RPMI8226 (cell line): ENCODE measurements around the gene SLC46A3.
A peak's percentile ranks its signal among the peaks of the same experiment; 100 is the strongest.

Experiments used
- DNase-seq: peaks from one replicate; pipeline ENCODE4 v3.0.0-alpha.2; 2015

Gene SLC46A3

DNA sequence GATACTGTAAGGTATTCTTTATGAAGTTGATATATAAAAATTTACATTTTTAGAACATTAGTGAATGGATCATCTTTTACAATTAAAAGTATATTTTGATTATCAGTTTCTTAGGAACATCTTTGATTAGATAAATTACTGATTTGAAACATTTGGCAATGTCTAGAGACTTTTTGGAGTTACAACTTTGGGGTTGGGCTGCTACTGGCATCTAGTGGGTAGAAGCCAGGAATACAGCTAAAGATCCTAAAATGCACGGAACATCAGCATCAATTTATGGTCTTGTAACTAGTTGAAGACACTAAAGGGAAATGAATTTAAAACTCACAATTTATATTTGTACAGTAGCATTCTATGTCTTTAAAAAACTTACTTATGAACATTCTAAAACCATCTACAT is 40.0 kb downstream of the SLC46A3 start:
- DNase-seq: no peak

- no peak for DNase-seq
Observed at GRCh38 chr13:28671126-28671792, 47.5 kb downstream of the SLC46A3 start.

DNA sequence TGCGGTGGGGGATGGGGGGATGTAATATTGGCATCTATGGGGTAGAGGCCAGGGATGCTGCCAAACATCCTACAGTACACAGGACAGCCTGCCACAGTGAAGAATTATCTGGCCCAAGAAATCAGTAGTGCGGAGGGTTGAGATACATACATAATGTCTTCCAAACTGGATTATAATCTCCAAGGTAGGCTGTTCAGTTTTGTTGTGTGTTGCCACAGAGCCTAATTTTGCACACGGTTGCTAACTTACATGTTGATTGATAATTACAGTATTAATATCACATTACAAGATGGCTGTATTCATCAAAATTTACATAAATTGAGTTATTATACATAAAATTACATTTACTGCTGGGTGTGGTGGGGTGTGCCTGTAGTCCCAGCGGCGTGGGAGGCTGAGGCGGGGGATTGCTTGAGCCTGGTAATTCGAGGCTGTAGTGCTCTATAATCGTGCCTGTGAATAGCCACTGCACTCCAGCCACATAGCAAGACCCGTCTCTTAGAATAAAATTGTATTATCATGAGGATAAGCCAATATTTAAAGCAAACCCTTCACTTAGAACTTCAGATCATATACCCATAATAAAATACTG is 51.8 kb downstream of the SLC46A3 start:
- DNase-seq: no peak

DNA sequence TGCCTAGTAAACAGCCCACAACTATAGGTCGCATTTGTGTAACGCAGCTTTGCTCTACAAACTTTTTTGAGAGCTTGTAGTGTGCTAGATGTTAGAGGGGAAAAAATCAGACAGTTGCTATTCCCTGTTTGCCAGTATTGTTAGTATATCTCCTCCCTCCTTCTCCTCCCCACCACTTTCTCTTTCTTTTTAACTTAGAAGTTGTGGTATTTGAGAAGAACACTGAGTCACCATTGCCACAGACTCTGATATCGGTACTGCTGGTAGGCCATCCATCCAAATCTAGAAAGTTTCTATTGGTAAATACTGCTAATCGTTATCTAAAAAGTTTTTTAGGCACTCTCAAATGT is 59.2 kb downstream of the SLC46A3 start:
- peak; percentile 3 for DNase-seq

DNA sequence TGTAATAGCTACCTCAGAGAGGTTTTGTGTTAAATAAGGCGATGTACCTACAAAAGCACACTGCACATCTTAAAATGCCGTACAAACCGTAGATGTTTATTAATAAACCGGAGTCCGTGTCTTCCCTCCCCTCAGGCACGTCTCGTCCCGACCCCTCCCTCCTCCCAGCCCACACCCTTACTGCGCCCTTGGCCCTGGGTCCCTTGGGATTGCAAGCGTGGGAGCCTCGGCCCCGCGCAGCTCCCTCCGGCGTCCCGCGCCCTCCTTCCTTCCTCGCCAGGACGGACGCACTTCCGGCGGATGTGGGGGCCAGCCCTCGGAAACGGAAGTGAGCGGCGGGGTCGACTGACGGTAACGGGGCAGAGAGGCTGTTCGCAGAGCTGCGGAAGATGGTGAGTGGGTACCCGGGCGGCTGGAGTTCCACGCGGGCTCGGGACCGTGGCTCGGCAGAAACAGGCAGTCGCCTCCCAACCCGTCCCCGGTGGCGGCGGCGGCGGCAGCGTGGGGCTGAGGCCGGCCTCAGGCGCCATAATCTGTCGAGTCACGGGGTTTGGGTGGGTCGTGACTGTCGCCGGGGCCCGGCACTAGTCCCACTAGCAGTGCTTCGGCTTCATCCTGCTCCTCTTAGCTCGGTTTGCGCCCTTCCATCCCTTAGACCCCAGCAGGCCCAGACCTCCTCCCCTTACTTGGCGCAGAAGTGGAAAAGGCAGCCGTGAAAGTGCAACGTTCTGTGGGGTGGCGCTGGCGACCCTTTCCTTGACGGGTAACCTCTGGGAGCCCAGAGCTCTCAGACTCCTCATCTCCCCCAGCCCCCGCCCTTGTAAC is 59.8 kb downstream of the SLC46A3 start, which contains the start of gene POMP:
Gene POMP (plus strand): TSS at position 335 of the 825 bp plus-strand sequence. CDS start 55 bp downstream, at position 390.
- DNase-seq: peak; percentile 89

GRCh38 chr13:28658539-28658795 is 60.3 kb downstream of the SLC46A3 start:
- peak; percentile 2 for DNase-seq

- DNase-seq: peak; percentile 2
Observed at GRCh38 chr13:28657784-28658538, 60.8 kb downstream of the SLC46A3 start.

GRCh38 chr13:28655561-28655960 is 63.2 kb downstream of the SLC46A3 start:
- no peak for DNase-seq

DNA sequence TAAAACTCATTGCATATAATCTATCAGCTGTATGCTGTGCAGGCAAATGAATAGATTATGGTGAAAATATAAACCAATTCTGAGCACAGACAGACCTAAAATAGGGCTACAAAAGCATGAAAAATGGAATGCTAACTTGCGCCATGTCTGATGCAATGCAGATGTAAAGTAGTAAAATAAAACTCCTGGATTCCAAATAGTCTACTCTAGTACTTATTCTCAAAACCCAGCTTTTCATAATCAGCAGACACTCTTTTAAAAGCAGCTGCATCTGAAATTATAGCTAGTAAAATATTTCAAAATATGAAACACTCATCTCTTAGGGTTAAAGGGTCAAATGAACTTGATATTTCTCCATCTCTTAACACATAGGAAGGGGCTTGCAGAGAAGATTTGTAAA is 64.5 kb downstream of the SLC46A3 start:
- no peak for DNase-seq

DNA sequence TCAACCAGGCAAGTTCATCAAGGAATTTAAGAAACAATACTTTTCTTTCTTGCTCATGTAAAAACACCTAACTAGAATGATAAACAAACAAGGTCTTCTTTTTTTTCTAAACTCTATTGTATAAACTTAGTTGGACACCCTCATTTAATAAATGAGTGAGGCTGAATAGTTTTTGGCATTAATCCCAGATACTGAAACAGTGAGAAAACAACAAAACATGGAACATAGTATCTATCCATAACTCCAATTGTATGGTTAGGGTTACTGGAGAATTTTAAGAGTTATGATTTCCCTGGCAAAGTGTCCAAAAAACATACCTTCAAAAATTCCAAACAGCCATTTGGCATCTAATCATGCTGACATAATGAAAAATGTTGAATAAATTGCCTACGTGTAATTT is 65.7 kb downstream of the SLC46A3 start:
- DNase-seq: no peak

DNA sequence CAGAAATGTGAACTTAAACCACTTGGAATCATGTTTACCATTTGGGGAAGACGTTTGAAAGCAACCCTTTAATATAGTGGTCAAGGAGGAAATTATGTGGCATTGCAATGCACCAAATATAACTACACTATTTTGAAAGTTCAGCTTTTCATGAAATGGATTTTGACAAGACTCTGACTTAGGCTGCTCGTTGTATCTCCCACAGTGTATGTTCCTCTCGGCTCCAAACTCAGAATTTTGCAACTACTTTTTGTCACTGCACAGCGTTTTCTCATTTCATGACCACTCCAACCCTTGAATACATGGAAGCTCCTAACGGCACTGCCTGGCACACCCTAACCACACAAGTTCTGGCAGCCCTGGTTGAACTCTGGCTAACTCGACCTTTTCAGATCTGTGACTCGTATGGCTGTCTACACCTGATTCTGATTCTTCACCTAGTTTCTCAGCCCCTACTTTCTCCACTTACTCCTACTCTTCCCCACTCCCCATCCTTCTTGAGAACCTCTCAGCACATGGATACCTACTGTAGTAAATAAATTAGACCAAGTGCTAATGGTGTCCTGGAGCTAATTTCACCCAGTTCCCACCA is 66.9 kb downstream of the SLC46A3 start:
- DNase-seq: no peak

GRCh38 chr13:28650284-28650683 is 68.5 kb downstream of the SLC46A3 start:
- DNase-seq: no peak
